Activated CD4-positive, alpha-beta T cell treated with anti-CD3 and anti-CD28 coated beads for 24 hours (primary cell): Measurements from ENCODE around the gene TBC1D24.

Experiments
- DNase-seq, 2 donors: peaks; one replicate each; pipeline ENCODE4 v3.0.0-alpha.2; 2020; ENCODE audit warnings: low read depth in 2 of 2

Gene TBC1D24

GRCh38 chr16:2450535-2450934 lies 24.4 kb upstream of the TBC1D24 start:
- no peak for DNase-seq

GRCh38 chr16:2450975-2451381 lies 23.9 kb upstream of the TBC1D24 start:
- DNase-seq: no peak

- DNase-seq: no peak
These were observed 23.0 kb upstream of the TBC1D24 start for GRCh38 chr16:2451851-2452320.

- DNase-seq: no peak
These were observed 22.3 kb upstream of the TBC1D24 start for GRCh38 chr16:2452650-2453049.

- DNase-seq: no peak
These were observed 19.7 kb upstream of the TBC1D24 start for GRCh38 chr16:2455081-2455845.

- DNase-seq: no peak
These were observed 18.3 kb upstream of the TBC1D24 start for GRCh38 chr16:2456551-2457153.

- DNase-seq: no peak
These were observed 17.7 kb upstream of the TBC1D24 start for GRCh38 chr16:2457267-2457666.

GRCh38 chr16:2457946-2458345 lies 17.0 kb upstream of the TBC1D24 start:
- no peak for DNase-seq

- no peak for DNase-seq
These were observed 15.9 kb upstream of the TBC1D24 start for GRCh38 chr16:2458887-2459646.

- peak; percentile 97 for DNase-seq
These were observed 15.1 kb upstream of the TBC1D24 start, which contains the start of gene TEDC2 for GRCh38 chr16:2459647-2460390. TSS of gene TEDC2 (plus strand) at chr16:2460109. CDS start at chr16:2460145, 36 bp downstream.

GRCh38 chr16:2460391-2460713 lies 14.6 kb upstream of the TBC1D24 start:
- DNase-seq: no peak

- DNase-seq: no peak
These were observed 14.0 kb upstream of the TBC1D24 start for GRCh38 chr16:2460916-2461315.

GRCh38 chr16:2462031-2462866 lies 12.7 kb upstream of the TBC1D24 start:
- DNase-seq: no peak

GRCh38 chr16:2464333-2464732 lies 10.6 kb upstream of the TBC1D24 start:
- no peak for DNase-seq

GRCh38 chr16:2465653-2466415 lies 9.1 kb upstream of the TBC1D24 start:
- no peak for DNase-seq

- no peak for DNase-seq
These were observed 8.0 kb upstream of the TBC1D24 start for GRCh38 chr16:2466667-2467527.

GRCh38 chr16:2467528-2468232 lies 7.2 kb upstream of the TBC1D24 start:
- DNase-seq: no peak

GRCh38 chr16:2468233-2468724 lies 6.6 kb upstream of the TBC1D24 start:
- DNase-seq: no peak
